ENCODE measurements around the gene CAT. TPM values are rescaled to one million over a fixed set of nuclear protein-coding genes. Genes with fewer than 3 reads are reported as not detected.

CAT gene
- total RNA-seq, 1 donor from 2014 or later, result 63.3 TPM

- DNase-seq, result no peak
Observed at GRCh38 chr11:34499719-34500500, 61.2 kb downstream of the CAT start.

GRCh38 chr11:34501500-34501899 lies 62.8 kb downstream of the CAT start:
- DNase-seq, result no peak

GRCh38 chr11:34501949-34502348 lies 63.2 kb downstream of the CAT start:
- DNase-seq, result no peak

- DNase-seq, result no peak
Observed at GRCh38 chr11:34502949-34503348, 64.2 kb downstream of the CAT start.

- DNase-seq, result no peak
Observed at GRCh38 chr11:34505874-34506273, 67.1 kb downstream of the CAT start.

- DNase-seq, result no peak
Observed at GRCh38 chr11:34507156-34507555, 68.4 kb downstream of the CAT start.

- no peak for DNase-seq
Observed at GRCh38 chr11:34507610-34508009, 68.9 kb downstream of the CAT start.

- no peak for DNase-seq
Observed at GRCh38 chr11:34508524-34508923, 69.8 kb downstream of the CAT start.

- no peak for DNase-seq
Observed at GRCh38 chr11:34509336-34509876, 70.7 kb downstream of the CAT start.

GRCh38 chr11:34510218-34510617 lies 71.5 kb downstream of the CAT start:
- no peak for DNase-seq

- DNase-seq, result no peak
Observed at GRCh38 chr11:34510673-34511072, 71.9 kb downstream of the CAT start.

- DNase-seq, result no peak
Observed at GRCh38 chr11:34512840-34513681, 74.3 kb downstream of the CAT start.

- no peak for DNase-seq
Observed at GRCh38 chr11:34513682-34514449, 75.1 kb downstream of the CAT start, which contains the start of gene ELF5. ELF5 (minus strand) TSS chr11:34513794; CDS start chr11:34505749, 8,045 bp downstream.

- DNase-seq, result no peak
Observed at GRCh38 chr11:34514597-34514996, 75.9 kb downstream of the CAT start.

GRCh38 chr11:34516247-34517040 lies 77.7 kb downstream of the CAT start:
- no peak for DNase-seq

- no peak for DNase-seq
Observed at GRCh38 chr11:34519595-34520235, 81.0 kb downstream of the CAT start.

GRCh38 chr11:34521265-34521664 lies 82.5 kb downstream of the CAT start:
- no peak for DNase-seq
